HCEC 1CT (cell line): ENCODE measurements around the gene ACHE.
A peak's percentile ranks its signal among the peaks of the same experiment; 100 is the strongest.
"Not testable (repeated sequence)": the region's sequence is repeated elsewhere in the genome, so short reads cannot be mapped to it uniquely, and the experiment has no call there.

Experiments used
- DNase-seq: peaks from one replicate; pipeline ENCODE4 v3.0.0-alpha.2; 2017

Gene ACHE

DNA sequence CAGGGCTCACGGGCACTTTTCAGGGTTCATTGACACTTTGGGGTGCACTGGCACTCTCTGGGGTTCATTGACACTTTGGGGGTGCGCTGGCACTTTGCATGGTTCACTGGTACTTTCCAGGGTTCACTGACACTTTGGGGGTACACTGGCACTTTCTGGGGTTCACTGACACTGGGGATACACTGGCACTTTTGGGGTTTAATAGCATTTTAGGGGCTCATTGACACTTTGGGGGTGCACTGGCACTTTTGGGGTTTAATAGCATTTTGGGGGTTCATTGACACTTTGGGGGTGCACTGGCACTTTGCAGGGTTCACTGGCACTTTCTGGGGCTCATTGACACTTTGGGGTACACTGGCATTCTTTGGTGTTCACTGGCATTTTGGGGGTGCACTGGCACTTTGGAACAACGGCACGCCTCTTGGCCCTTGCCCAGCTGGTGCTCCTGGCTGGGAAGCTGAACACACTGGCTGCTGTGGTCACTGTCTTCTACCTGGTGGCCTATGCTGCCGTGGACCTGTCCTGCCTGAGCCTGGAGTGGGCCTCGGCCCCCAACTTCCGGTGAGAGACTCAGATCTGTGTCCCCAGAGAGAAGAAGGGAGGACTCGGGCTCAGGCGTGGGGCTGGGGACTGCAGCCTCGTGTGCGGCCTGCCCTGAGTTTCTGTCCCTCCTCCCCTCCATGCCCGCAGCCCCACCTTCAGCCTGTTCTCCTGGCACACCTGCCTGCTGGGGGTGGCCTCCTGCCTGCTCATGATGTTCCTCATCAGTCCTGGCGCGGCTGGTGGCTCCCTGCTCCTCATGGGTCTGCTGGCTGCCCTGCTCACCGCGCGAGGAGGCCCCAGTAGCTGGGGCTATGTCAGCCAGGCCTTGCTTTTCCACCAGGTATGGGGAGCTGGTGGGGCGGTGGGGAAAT is 34.7 kb downstream of the ACHE start:
- DNase-seq = no peak

DNA sequence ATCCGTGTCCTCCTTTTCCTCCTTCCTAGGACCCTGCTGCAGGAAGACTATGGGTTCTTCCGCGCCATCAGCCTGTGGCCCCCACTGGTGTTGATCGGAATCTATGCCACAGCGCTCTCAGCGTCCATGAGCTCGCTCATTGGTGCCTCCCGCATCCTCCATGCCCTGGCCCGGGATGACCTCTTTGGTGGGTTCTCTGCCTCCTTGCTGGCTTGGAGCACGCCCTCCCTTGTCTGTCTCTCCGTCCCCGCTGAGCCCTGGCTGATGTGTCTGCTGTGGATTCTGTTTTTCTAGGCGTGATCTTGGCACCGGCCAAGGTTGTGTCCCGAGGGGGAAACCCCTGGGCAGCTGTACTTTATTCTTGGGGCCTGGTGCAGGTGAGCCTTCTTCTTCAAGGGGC is 35.8 kb downstream of the ACHE start:
- DNase-seq = no peak

DNA sequence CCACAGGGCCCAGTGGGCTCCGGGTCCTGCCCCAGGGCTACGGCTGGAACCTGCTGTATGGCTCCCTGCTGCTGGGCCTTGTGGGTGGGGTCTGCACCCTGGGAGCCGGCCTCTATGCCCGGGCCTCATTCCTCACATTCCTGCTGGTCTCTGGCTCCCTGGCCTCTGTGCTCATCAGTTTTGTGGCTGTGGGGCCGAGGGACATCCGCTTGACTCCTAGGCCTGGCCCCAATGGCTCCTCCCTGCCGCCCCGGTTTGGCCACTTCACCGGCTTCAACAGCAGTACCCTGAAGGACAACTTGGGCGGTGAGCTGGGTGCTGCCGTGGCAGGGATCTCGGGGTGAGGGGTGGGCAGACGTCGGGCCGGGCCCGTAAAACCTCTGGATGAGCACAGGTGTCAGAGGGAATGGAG is 38.8 kb downstream of the ACHE start:
- DNase-seq = no peak

DNA sequence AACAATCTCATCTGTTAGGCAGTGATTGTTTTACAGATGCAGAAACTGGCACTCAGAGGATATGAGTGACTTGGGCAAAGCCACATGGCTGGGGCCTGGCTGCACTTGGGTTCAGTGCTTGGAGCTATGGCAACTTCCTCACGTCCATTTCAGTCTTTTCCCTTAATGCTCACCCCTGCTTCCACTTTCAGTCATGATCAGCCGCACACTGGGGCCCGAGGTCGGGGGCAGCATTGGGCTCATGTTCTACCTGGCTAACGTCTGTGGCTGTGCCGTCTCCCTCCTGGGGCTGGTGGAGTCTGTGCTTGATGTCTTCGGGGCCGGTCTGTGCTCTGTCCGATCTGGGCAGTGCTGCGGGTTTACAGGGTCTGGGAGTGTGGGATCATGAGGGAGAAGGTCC is 40.2 kb downstream of the ACHE start:
- DNase-seq = no peak

DNA sequence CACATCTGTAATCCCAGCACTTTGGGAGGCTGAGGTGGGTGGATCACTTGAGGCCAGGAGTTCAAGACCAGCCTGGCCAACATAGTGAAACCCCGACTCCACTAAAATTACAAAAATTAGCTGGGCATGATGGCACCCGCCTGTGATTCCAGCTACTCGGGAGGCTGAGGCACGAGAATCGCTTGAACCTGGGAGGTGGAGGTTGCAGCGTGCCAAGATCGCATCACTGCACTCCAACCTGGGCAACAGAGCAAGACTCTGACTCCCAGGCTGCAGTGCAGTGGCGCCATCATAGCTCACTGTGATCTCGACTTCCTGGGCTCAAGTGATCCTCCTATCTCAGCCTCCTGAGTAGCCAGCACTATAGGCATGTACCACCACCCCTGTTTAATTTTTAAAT is 40.8 kb downstream of the ACHE start:
- DNase-seq = not testable (repeated sequence)

DNA sequence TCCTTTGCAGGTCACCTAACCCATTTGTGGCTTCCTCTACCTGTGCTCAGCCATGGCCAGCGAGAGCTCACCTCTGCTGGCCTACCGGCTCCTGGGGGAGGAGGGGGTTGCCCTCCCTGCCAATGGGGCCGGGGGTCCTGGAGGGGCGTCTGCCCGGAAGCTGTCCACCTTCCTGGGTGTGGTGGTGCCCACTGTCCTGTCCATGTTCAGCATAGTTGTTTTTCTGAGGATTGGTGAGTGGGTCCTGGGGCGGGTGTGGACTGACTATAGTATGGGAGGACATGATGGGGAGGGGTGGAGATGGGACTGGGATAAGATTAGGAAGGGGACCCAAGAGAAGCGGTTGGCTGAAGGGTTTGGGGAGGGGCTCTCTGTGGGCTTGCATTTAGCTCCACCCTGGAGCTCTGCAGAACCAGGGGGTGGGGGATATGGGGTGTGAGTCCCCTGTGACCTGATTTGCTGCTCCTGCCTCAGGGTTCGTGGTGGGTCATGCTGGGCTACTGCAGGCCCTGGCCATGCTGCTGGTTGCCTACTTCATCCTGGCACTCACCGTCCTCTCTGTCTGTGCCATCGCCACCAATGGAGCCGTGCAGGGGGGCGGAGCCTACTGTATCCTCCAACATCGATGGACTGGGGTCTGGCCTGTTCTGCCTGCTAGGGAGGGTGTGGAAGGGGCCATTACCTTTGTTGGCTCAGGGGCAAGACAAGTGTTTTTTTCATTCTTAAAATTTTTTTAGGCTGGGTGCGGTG is 41.4 kb downstream of the ACHE start:
- no peak for DNase-seq

DNA sequence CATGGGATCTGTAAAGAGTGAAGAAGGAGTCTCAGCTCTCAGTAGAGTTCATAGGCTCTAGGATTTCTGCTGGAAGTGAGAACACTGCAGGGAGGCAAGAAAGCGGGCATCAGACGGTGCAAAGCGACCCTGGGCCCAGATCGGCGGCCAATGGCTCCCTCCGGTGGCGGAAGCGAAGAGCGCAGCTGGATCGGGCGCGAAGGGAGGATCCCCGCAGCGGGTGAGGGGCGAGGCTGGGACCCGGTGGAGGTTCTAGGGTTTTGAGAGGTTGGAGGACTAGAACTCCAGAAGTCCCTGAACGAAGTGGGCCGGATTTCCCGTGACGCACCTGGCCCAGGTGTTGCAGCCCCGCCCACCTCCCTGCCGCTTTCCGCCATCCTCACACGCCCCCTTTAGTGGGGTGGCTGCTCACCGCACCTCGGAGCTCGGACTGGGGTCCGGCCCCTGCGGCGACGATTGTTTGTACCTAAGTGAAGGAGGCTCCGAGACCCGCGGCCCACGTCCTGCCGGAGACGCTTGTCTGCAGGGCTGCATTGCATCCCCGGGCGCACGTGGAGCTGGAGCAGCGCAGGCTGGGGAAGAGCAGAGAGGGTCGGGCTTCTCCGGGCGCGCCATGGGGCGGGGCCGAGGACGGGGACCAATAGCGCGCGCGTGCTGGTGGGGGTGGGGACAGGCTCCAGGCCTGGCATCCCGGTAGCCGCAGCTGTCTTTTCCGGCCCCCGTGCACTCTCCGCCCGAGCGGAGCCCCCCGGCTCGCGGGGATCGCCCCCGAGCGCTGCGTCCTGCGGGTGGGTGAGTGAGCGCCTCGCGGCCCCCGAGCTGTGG is 43.4 kb downstream of the ACHE start, which contains the start of gene SLC12A9:
SLC12A9 (plus strand) TSS at position 666 of the 825 bp plus-strand sequence. CDS start 1,485 bp downstream, outside the sequence.
- peak; percentile 91 for DNase-seq

DNA sequence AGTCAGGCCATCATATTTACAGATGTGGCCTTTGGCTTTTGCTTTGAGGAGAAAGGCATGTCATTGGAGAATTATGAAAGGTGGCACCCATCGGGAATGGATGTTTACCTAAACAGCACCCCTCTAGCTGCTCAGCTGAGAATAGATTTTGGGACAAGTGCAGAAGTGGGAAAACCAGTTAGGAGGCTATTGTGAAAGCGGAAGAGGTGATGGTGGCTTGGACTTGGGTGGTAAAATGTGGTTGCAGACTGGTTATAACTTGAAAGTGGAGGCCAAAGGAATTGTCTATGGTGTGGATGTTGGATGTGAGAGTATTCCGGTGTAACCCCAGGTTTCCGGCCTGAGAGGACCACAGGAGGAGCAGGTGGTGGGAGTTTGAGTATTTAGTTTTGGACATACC is 48.3 kb downstream of the ACHE start:
- no peak for DNase-seq

DNA sequence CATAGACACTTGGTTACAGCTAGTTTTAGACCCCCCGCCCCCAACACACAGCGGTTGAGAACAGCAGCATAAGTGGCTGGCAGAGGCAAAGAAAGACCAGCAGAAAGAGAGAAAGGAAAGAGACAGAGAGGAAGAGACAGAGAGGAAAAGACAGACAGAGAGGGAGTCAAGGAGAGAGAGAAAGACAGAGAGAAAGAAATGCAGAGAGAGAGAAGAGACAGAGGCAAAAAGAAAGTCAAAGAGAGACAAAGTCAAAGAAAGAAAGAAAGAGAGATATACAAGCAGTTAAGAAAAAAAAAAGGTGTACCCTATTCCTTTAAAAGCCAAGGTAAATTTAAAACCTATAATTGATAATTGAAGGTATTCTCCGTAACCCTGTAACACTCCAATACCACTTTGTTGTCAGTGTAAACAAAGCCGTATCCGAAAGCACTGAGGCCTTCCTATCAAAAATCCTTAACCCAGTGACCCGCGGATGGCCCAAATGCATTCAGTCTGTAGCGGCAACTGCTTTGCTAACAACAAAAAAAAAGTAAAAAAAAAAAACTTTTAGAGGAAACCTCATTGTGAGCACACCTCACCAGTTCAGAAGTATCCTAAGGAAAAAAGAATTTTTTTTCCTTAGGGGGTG is 55.1 kb downstream of the ACHE start:
- no peak for DNase-seq
